ENCODE measurements around the gene SFN.

GRCh38 chr1:26820784-26821269 lies 42.1 kb upstream of the SFN start:
- TF ChIP-seq, protein P1, sequence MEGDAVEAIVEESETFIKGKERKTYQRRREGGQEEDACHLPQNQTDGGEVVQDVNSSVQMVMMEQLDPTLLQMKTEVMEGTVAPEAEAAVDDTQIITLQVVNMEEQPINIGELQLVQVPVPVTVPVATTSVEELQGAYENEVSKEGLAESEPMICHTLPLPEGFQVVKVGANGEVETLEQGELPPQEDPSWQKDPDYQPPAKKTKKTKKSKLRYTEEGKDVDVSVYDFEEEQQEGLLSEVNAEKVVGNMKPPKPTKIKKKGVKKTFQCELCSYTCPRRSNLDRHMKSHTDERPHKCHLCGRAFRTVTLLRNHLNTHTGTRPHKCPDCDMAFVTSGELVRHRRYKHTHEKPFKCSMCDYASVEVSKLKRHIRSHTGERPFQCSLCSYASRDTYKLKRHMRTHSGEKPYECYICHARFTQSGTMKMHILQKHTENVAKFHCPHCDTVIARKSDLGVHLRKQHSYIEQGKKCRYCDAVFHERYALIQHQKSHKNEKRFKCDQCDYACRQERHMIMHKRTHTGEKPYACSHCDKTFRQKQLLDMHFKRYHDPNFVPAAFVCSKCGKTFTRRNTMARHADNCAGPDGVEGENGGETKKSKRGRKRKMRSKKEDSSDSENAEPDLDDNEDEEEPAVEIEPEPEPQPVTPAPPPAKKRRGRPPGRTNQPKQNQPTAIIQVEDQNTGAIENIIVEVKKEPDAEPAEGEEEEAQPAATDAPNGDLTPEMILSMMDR (IDR thresholded peaks at IDR 0.05; ENCODE audit: insufficient read depth, low read length): peak; percentile 68
- TF ChIP-seq REST (IDR thresholded peaks at IDR 0.05; ENCODE audit: insufficient replicate concordance, low read depth) (no peak), POLR2AphosphoS5 (IDR thresholded peaks at IDR 0.05; ENCODE audit: low read depth) (no peak), GABPA (IDR thresholded peaks at IDR 0.05; ENCODE audit: low read depth) (no peak), SPI1 (IDR thresholded peaks at IDR 0.05; ENCODE audit: borderline replicate concordance, low read depth) (peak; percentile 87)

All from HL-60 (cell line).